ENCODE results near the gene C11orf21. TPM values are rescaled to one million over a fixed set of nuclear protein-coding genes. Genes with fewer than 3 reads are reported as not detected.

Gene C11orf21
- polyA plus RNA-seq, 1 donor (not counting 4 experiments of a cell fraction or from before 2014, with no cell fraction given), result not detected

GRCh38 chr11:2297623-2298030 is 4.1 kb downstream of the C11orf21 start:
- no peaks in the 10 kb centered on the region for H3K36me3 ChIP-seq (ENCODE audit: control insufficient read depth in 2 of 2, extremely low read depth in 1 of 2, insufficient read depth in 2 of 2, low read length in 2 of 2)
- H3K4me3 ChIP-seq (ENCODE audit: control insufficient read depth in 2 of 3, extremely low read depth in 1 of 3, insufficient read depth in 2 of 3, low read depth in 1 of 3, low read length in 3 of 3), result no peak overlapping the region
- TF ChIP-seq CTCF (optimal IDR thresholded peaks at IDR 0.05 in 1 of 3, IDR thresholded peaks at IDR 0.05 in 1 of 3, conservative IDR thresholded peaks at IDR 0.05 in 1 of 3; ENCODE audit: extremely low read depth in 1 of 3, insufficient read depth in 2 of 3, low read length in 3 of 3) (no peak), EZH2 (IDR thresholded peaks at IDR 0.05; ENCODE audit: low read length) (no peak)
- no peaks in the 10 kb centered on the region for H3K79me2 ChIP-seq (ENCODE audit: control insufficient read depth, insufficient read depth, low read length)
- dilution Hi-C loops (cut with MboI; ENCODE audit: extremely low pct_ligation_motif_present, low sequenced_read_pairs), result no loop called here
- H3K4me2 ChIP-seq (ENCODE audit: control insufficient read depth, extremely low read depth, insufficient read depth, low read depth, low read length), result no peak overlapping the region
- FAIRE-seq, result no peak
- no peaks in the 10 kb centered on the region for H4K20me1 ChIP-seq (ENCODE audit: control insufficient read depth, extremely low read depth, insufficient read depth, low read length)
- H2AFZ ChIP-seq (ENCODE audit: control insufficient read depth, low read length), result no peak overlapping the region
- no peak for DNase-seq (ENCODE audit: low read depth, low spot score)
- H3K9me3 ChIP-seq (ENCODE audit: control insufficient read depth, low read depth, low read length), result no peaks in the 10 kb centered on the region
- H3K9me1 ChIP-seq (ENCODE audit: control insufficient read depth, extremely low read depth, insufficient read depth, low read length), result no peaks in the 10 kb centered on the region
- H3K4me1 ChIP-seq (ENCODE audit: control insufficient read depth, extremely low read depth, insufficient read depth, low read length), result no peaks in the 10 kb centered on the region
- H3K27me3 ChIP-seq (ENCODE audit: control insufficient read depth, extremely low read depth, insufficient read depth, low read length), result peaks cover 11% of the 10 kb centered on the region
- H3K9ac ChIP-seq (ENCODE audit: control insufficient read depth, extremely low read depth, insufficient read depth, low read length), result no peak overlapping the region
- no peak overlapping the region for H3K27ac ChIP-seq (ENCODE audit: control insufficient read depth, insufficient read depth, low read length)

GRCh38 chr11:2296913-2297622 is 4.7 kb downstream of the C11orf21 start:
- Histone ChIP-seq H3K4me1 (ENCODE audit: control insufficient read depth, extremely low read depth, insufficient read depth, low read length) (no peaks in the 10 kb centered on the region), H3K27me3 (ENCODE audit: control insufficient read depth, extremely low read depth, insufficient read depth, low read length) (peaks cover 11% of the 10 kb centered on the region), H3K79me2 (ENCODE audit: control insufficient read depth, insufficient read depth, low read length) (no peaks in the 10 kb centered on the region), H3K27ac (ENCODE audit: control insufficient read depth, insufficient read depth, low read length) (no peak overlapping the region), H3K4me2 (ENCODE audit: control insufficient read depth, extremely low read depth, insufficient read depth, low read depth, low read length) (no peak overlapping the region), H3K9me3 (ENCODE audit: control insufficient read depth, low read depth, low read length) (no peaks in the 10 kb centered on the region), H3K9ac (ENCODE audit: control insufficient read depth, extremely low read depth, insufficient read depth, low read length) (no peak overlapping the region), H3K36me3 (ENCODE audit: control insufficient read depth in 2 of 2, extremely low read depth in 1 of 2, insufficient read depth in 2 of 2, low read length in 2 of 2) (no peaks in the 10 kb centered on the region), H3K4me3 (ENCODE audit: control insufficient read depth in 2 of 3, extremely low read depth in 1 of 3, insufficient read depth in 2 of 3, low read depth in 1 of 3, low read length in 3 of 3) (no peak overlapping the region), H4K20me1 (ENCODE audit: control insufficient read depth, extremely low read depth, insufficient read depth, low read length) (no peaks in the 10 kb centered on the region), H2AFZ (ENCODE audit: control insufficient read depth, low read length) (no peak overlapping the region), H3K9me1 (ENCODE audit: control insufficient read depth, extremely low read depth, insufficient read depth, low read length) (no peaks in the 10 kb centered on the region)
- dilution Hi-C loops (cut with MboI; ENCODE audit: extremely low pct_ligation_motif_present, low sequenced_read_pairs), result no loop called here
- TF ChIP-seq CTCF (optimal IDR thresholded peaks at IDR 0.05 in 1 of 3, IDR thresholded peaks at IDR 0.05 in 1 of 3, conservative IDR thresholded peaks at IDR 0.05 in 1 of 3; ENCODE audit: extremely low read depth in 1 of 3, insufficient read depth in 2 of 3, low read length in 3 of 3) (no peak), EZH2 (IDR thresholded peaks at IDR 0.05; ENCODE audit: low read length) (no peak)
- DNase-seq (ENCODE audit: low read depth, low spot score) (no peak), FAIRE-seq (no peak)
